Astrocyte (in vitro differentiated cells and primary cell): ENCODE data around the gene ABLIM2. TPM values are rescaled to one million over a fixed set of nuclear protein-coding genes. Genes with fewer than 3 reads are reported as not detected.

Experiments used
- DNase-seq: peaks from one replicate; pipeline ENCODE4 v3.0.0-alpha.2; 2010; ENCODE audit warnings: low read depth
- FAIRE-seq: peaks from 2 replicates; lab custom pipeline; 2011; peaks lifted over from hg19 to GRCh38; lab: Jason Lieb, UNC
- H2AFZ ChIP-seq: 2 replicates; pipeline ENCODE4 v1.6.0; 2012; ENCODE audit warnings: low read depth, low read length, inconsistent platforms
- H3K27ac ChIP-seq: 2 replicates; pipeline ENCODE4 v1.5.1; 2011; ENCODE audit warnings: low read depth, low read length, inconsistent platforms
- H3K27me3 ChIP-seq: 2 replicates; pipeline ENCODE4 v1.6.0; 2011; ENCODE audit warnings: low read length, inconsistent platforms; ENCODE audit not compliant: insufficient read depth
- H3K36me3 ChIP-seq: 2 replicates; pipeline ENCODE4 v1.5.1; 2011; ENCODE audit warnings: low read length, inconsistent platforms; ENCODE audit not compliant: insufficient read depth
- H3K4me1 ChIP-seq: 2 replicates; pipeline ENCODE4 v1.5.1; 2011; ENCODE audit warnings: low read length, inconsistent platforms; ENCODE audit not compliant: insufficient read depth
- H3K4me2 ChIP-seq: 2 replicates; pipeline ENCODE4 v1.6.0; 2012; ENCODE audit warnings: low read length, inconsistent platforms
- H3K4me3 ChIP-seq: 2 replicates; pipeline ENCODE4 v1.5.1; 2011; ENCODE audit warnings: low read depth, mild to moderate bottlenecking, low read length, inconsistent platforms; ENCODE audit not compliant: insufficient read depth
- H3K79me2 ChIP-seq: 2 replicates; pipeline ENCODE4 v1.6.0; 2012; ENCODE audit warnings: mild to moderate bottlenecking, low read length, inconsistent platforms; ENCODE audit not compliant: insufficient read depth
- H3K9ac ChIP-seq: 2 replicates; pipeline ENCODE4 v1.6.0; 2012; ENCODE audit warnings: mild to moderate bottlenecking, low read length, inconsistent platforms
- H3K9me3 ChIP-seq: 2 replicates; pipeline ENCODE4 v1.5.1; 2012; ENCODE audit warnings: low read depth, mild to moderate bottlenecking, low read length, inconsistent platforms; ENCODE audit not compliant: insufficient read depth
- H4K20me1 ChIP-seq: 2 replicates; pipeline ENCODE4 v1.6.0; 2012; ENCODE audit warnings: low read length, inconsistent platforms; ENCODE audit not compliant: insufficient read depth
- H3K27ac Mint-ChIP-seq: one replicate; pipeline ENCODE4 v1.8.0; 2021; ENCODE audit warnings: mild to moderate bottlenecking, mixed read lengths; ENCODE audit not compliant: unreplicated experiment
- H3K27me3 Mint-ChIP-seq: one replicate; pipeline ENCODE4 v1.8.0; 2021; ENCODE audit warnings: low read depth, mixed read lengths; ENCODE audit not compliant: unreplicated experiment
- H3K36me3 Mint-ChIP-seq: one replicate; pipeline ENCODE4 v1.8.0; 2021; ENCODE audit warnings: low read depth, mixed read lengths; ENCODE audit not compliant: unreplicated experiment
- H3K4me1 Mint-ChIP-seq: one replicate; pipeline ENCODE4 v1.8.0; 2021; ENCODE audit warnings: low read depth, mixed read lengths; ENCODE audit not compliant: unreplicated experiment
- H3K4me3 Mint-ChIP-seq: one replicate; pipeline ENCODE4 v1.8.0; 2021; ENCODE audit warnings: mild to moderate bottlenecking, moderate library complexity, mixed read lengths; ENCODE audit not compliant: unreplicated experiment
- H3K9me3 Mint-ChIP-seq: one replicate; pipeline ENCODE4 v1.8.0; 2021; ENCODE audit warnings: mild to moderate bottlenecking, mixed read lengths; ENCODE audit not compliant: unreplicated experiment
- EZH2 ChIP-seq: IDR thresholded peaks from 2 replicates; pipeline ENCODE4 v1.6.1; 2012; ENCODE audit warnings: mild to moderate bottlenecking, low read length, inconsistent platforms; ENCODE audit not compliant: insufficient read depth
- total RNA-seq: library from RNA; stranded (reverse); gene quantifications from 2 replicates; pipeline ENCODE4 v1.2.1, GENCODE V29; 2021
- TF ChIP-seq, protein P1 (sequence below): IDR thresholded peaks from 2 replicates; pipeline ENCODE4 v1.5.1; 2011; ENCODE audit warnings: low read depth, mild to moderate bottlenecking, inconsistent platforms, low read length, moderate library complexity; ENCODE audit not compliant: insufficient read depth

Gene ABLIM2
- total RNA-seq, 1 donor from 2014 or later, result 0.50 TPM

GRCh38 chr4:8025668-8026067, 132.9 kb downstream of the ABLIM2 start:
- Mint-ChIP-seq H3K27ac (no peak overlapping the region), H3K9me3 (peaks cover 2% of the 10 kb centered on the region), H3K4me1 (no peaks in the 10 kb centered on the region), H3K4me3 (no peak overlapping the region), H3K27me3 (peaks cover 67% of the 10 kb centered on the region), H3K36me3 (no peaks in the 10 kb centered on the region)
- H3K9me3 ChIP-seq, result no peaks in the 10 kb centered on the region
- H2AFZ ChIP-seq, result no peak overlapping the region
- no peaks in the 10 kb centered on the region for H3K4me1 ChIP-seq
- no peak overlapping the region for H3K27ac ChIP-seq
- FAIRE-seq (no peak), DNase-seq (no peak)
- H3K79me2 ChIP-seq, result no peaks in the 10 kb centered on the region
- no peaks in the 10 kb centered on the region for H4K20me1 ChIP-seq
- no peak for TF ChIP-seq EZH2
- TF ChIP-seq, protein P1, sequence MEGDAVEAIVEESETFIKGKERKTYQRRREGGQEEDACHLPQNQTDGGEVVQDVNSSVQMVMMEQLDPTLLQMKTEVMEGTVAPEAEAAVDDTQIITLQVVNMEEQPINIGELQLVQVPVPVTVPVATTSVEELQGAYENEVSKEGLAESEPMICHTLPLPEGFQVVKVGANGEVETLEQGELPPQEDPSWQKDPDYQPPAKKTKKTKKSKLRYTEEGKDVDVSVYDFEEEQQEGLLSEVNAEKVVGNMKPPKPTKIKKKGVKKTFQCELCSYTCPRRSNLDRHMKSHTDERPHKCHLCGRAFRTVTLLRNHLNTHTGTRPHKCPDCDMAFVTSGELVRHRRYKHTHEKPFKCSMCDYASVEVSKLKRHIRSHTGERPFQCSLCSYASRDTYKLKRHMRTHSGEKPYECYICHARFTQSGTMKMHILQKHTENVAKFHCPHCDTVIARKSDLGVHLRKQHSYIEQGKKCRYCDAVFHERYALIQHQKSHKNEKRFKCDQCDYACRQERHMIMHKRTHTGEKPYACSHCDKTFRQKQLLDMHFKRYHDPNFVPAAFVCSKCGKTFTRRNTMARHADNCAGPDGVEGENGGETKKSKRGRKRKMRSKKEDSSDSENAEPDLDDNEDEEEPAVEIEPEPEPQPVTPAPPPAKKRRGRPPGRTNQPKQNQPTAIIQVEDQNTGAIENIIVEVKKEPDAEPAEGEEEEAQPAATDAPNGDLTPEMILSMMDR, result no peak
- H3K4me2 ChIP-seq, result no peak overlapping the region
- H3K36me3 ChIP-seq, result no peaks in the 10 kb centered on the region
- H3K27me3 ChIP-seq, result peaks cover 44% of the 10 kb centered on the region
- H3K9ac ChIP-seq, result no peak overlapping the region
- H3K4me3 ChIP-seq, result no peak overlapping the region

GRCh38 chr4:8024073-8024786, 134.4 kb downstream of the ABLIM2 start:
- peaks cover 35% of the 10 kb centered on the region for H3K27me3 ChIP-seq
- no peak overlapping the region for H3K4me3 Mint-ChIP-seq
- DNase-seq, result no peak

GRCh38 chr4:8023696-8024033, 134.9 kb downstream of the ABLIM2 start:
- no peaks in the 10 kb centered on the region for H3K36me3 Mint-ChIP-seq
- Histone ChIP-seq H3K4me2 (no peak overlapping the region), H4K20me1 (no peaks in the 10 kb centered on the region), H3K9me3 (no peaks in the 10 kb centered on the region), H3K9ac (no peak overlapping the region), H3K79me2 (no peaks in the 10 kb centered on the region), H3K27me3 (peaks cover 36% of the 10 kb centered on the region), H3K27ac (no peak overlapping the region), H3K36me3 (no peaks in the 10 kb centered on the region), H3K4me1 (no peaks in the 10 kb centered on the region), H3K4me3 (no peak overlapping the region), H2AFZ (no peak overlapping the region)
- no peak for DNase-seq
- H3K27ac Mint-ChIP-seq, result no peak overlapping the region
- FAIRE-seq, result no peak
- H3K4me3 Mint-ChIP-seq, result no peak overlapping the region
- peaks cover 74% of the 10 kb centered on the region for H3K27me3 Mint-ChIP-seq
- no peak for TF ChIP-seq EZH2
- TF ChIP-seq, protein P1, result no peak
- H3K9me3 Mint-ChIP-seq, result peaks cover 2% of the 10 kb centered on the region
- no peaks in the 10 kb centered on the region for H3K4me1 Mint-ChIP-seq

More at GRCh38 chr4:8024073-8024786, 134.4 kb downstream of the ABLIM2 start:
- Mint-ChIP-seq H3K9me3 (peaks cover 2% of the 10 kb centered on the region), H3K36me3 (no peaks in the 10 kb centered on the region), H3K27ac (no peak overlapping the region), H3K27me3 (peaks cover 76% of the 10 kb centered on the region), H3K4me1 (no peaks in the 10 kb centered on the region)
- Histone ChIP-seq H4K20me1 (no peaks in the 10 kb centered on the region), H3K9me3 (no peaks in the 10 kb centered on the region), H3K4me3 (no peak overlapping the region), H2AFZ (no peak overlapping the region), H3K27ac (no peak overlapping the region), H3K36me3 (no peaks in the 10 kb centered on the region), H3K4me2 (no peak overlapping the region), H3K79me2 (no peaks in the 10 kb centered on the region), H3K9ac (no peak overlapping the region), H3K4me1 (no peaks in the 10 kb centered on the region)
- TF ChIP-seq, protein P1, result no peak
- TF ChIP-seq EZH2, result no peak
- FAIRE-seq, result no peak
